ENCODE results near the gene SECISBP2. TPM values are rescaled to one million over a fixed set of nuclear protein-coding genes. Genes with fewer than 3 reads are reported as not detected.

Gene SECISBP2
- total RNA-seq, 1 donor from 2014 or later: 118 TPM

DNA sequence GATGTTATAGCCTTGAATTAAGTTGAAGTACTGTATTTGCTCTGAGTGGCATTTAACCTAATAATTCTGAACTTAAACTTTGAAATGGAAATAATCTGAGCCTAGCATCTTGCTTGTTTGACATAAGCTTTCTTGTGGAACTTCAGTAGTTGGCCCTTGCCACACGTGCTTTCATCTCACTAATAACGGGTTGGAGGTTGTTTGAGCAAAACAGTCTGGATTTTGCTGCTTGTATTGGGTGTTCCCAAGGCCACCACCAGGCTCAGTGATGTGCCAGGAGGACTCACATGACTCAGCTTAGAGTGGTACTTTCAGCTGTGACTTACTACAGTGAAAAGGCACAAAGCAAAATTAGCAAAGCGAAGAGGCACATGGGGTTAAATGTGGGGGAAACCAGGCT lies 35.7 kb downstream of the SECISBP2 start:
- no peaks in the 10 kb centered on the region for H3K27me3 ChIP-seq
- H3K36me3 Mint-ChIP-seq: peaks cover 45% of the 10 kb centered on the region
- H3K4me3 Mint-ChIP-seq: no peak overlapping the region
- no peak overlapping the region for H3K4me2 ChIP-seq
- H3K9ac ChIP-seq: no peak overlapping the region
- no peak for TF ChIP-seq EZH2phosphoT487 (IDR thresholded peaks at IDR 0.05)
- TF ChIP-seq, protein P1, sequence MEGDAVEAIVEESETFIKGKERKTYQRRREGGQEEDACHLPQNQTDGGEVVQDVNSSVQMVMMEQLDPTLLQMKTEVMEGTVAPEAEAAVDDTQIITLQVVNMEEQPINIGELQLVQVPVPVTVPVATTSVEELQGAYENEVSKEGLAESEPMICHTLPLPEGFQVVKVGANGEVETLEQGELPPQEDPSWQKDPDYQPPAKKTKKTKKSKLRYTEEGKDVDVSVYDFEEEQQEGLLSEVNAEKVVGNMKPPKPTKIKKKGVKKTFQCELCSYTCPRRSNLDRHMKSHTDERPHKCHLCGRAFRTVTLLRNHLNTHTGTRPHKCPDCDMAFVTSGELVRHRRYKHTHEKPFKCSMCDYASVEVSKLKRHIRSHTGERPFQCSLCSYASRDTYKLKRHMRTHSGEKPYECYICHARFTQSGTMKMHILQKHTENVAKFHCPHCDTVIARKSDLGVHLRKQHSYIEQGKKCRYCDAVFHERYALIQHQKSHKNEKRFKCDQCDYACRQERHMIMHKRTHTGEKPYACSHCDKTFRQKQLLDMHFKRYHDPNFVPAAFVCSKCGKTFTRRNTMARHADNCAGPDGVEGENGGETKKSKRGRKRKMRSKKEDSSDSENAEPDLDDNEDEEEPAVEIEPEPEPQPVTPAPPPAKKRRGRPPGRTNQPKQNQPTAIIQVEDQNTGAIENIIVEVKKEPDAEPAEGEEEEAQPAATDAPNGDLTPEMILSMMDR (IDR thresholded peaks at IDR 0.05): no peak
- TF ChIP-seq EZH2 (IDR thresholded peaks at IDR 0.05): no peak
- H2AFZ ChIP-seq (replicated peaks): no peak overlapping the region
- peaks cover 1% of the 10 kb centered on the region for H3F3A ChIP-seq (ENCODE audit: low read depth)
- no peaks in the 10 kb centered on the region for H3K79me2 ChIP-seq (ENCODE audit: low read depth)
- DNase-seq (ENCODE audit: low spot score): no peak
- H3K9me3 ChIP-seq (ENCODE audit: low read depth): no peaks in the 10 kb centered on the region
- H3K27ac Mint-ChIP-seq: no peak overlapping the region
- H3K9me3 Mint-ChIP-seq: no peaks in the 10 kb centered on the region
- H3K4me1 ChIP-seq: peaks cover 4% of the 10 kb centered on the region
- no peak overlapping the region for H3K4me3 ChIP-seq
- H4K20me1 ChIP-seq (ENCODE audit: low read depth): peaks cover 6% of the 10 kb centered on the region
- H3K4me1 Mint-ChIP-seq: peaks cover 6% of the 10 kb centered on the region
- H3K36me3 ChIP-seq: peaks cover 4% of the 10 kb centered on the region
- H3K27ac ChIP-seq: no peak overlapping the region
- peaks cover 2% of the 10 kb centered on the region for H3K27me3 Mint-ChIP-seq (ENCODE audit: insufficient read depth, low read depth)

- Mint-ChIP-seq H3K4me1 (peaks cover 11% of the 10 kb centered on the region), H3K36me3 (peaks cover 42% of the 10 kb centered on the region), H3K9me3 (no peaks in the 10 kb centered on the region), H3K27me3 (ENCODE audit: insufficient read depth, low read depth) (no peaks in the 10 kb centered on the region), H3K4me3 (no peak overlapping the region), H3K27ac (no peak overlapping the region)
- H2AFZ ChIP-seq (replicated peaks): no peak overlapping the region
- TF ChIP-seq EZH2 (IDR thresholded peaks at IDR 0.05) (no peak), EZH2phosphoT487 (IDR thresholded peaks at IDR 0.05) (no peak)
- TF ChIP-seq, protein P1 (IDR thresholded peaks at IDR 0.05): no peak
- H3K27me3 ChIP-seq: no peaks in the 10 kb centered on the region
- peaks cover 6% of the 10 kb centered on the region for H4K20me1 ChIP-seq (ENCODE audit: low read depth)
- no peaks in the 10 kb centered on the region for H3K9me3 ChIP-seq (ENCODE audit: low read depth)
- H3K4me3 ChIP-seq: no peak overlapping the region
- H3K4me1 ChIP-seq: peaks cover 4% of the 10 kb centered on the region
- H3F3A ChIP-seq (ENCODE audit: low read depth): peaks cover 5% of the 10 kb centered on the region
- no peak overlapping the region for H3K4me2 ChIP-seq
- H3K27ac ChIP-seq: no peak overlapping the region
- H3K36me3 ChIP-seq: peaks cover 4% of the 10 kb centered on the region
- H3K9ac ChIP-seq: no peak overlapping the region
- H3K79me2 ChIP-seq (ENCODE audit: low read depth): no peaks in the 10 kb centered on the region
- DNase-seq (ENCODE audit: low spot score): no peak
These were observed 36.2 kb downstream of the SECISBP2 start for GRCh38 chr9:89354471-89354870.

GRCh38 chr9:89356782-89357181 lies 38.5 kb downstream of the SECISBP2 start:
- Histone ChIP-seq H3K9ac (no peak overlapping the region), H3K4me3 (no peak overlapping the region), H4K20me1 (ENCODE audit: low read depth) (peaks cover 16% of the 10 kb centered on the region), H3K4me2 (no peak overlapping the region), H3K36me3 (peaks cover 4% of the 10 kb centered on the region), H2AFZ (replicated peaks) (no peak overlapping the region), H3F3A (ENCODE audit: low read depth) (peaks cover 14% of the 10 kb centered on the region), H3K4me1 (peaks cover 17% of the 10 kb centered on the region), H3K79me2 (ENCODE audit: low read depth) (no peaks in the 10 kb centered on the region), H3K27ac (no peak overlapping the region), H3K9me3 (ENCODE audit: low read depth) (no peaks in the 10 kb centered on the region), H3K27me3 (no peaks in the 10 kb centered on the region)
- TF ChIP-seq EZH2 (IDR thresholded peaks at IDR 0.05) (no peak), EZH2phosphoT487 (IDR thresholded peaks at IDR 0.05) (no peak)
- TF ChIP-seq, protein P1 (IDR thresholded peaks at IDR 0.05): no peak
- no peak for DNase-seq (ENCODE audit: low spot score)
- no peaks in the 10 kb centered on the region for H3K9me3 Mint-ChIP-seq
- H3K27ac Mint-ChIP-seq: no peak overlapping the region
- peaks cover 39% of the 10 kb centered on the region for H3K36me3 Mint-ChIP-seq
- peaks cover 29% of the 10 kb centered on the region for H3K4me1 Mint-ChIP-seq
- no peak overlapping the region for H3K4me3 Mint-ChIP-seq
- peaks cover 2% of the 10 kb centered on the region for H3K27me3 Mint-ChIP-seq (ENCODE audit: insufficient read depth, low read depth)
